Activated CD8-positive, alpha-beta memory T cell treated with anti-CD3 and anti-CD28 coated beads for 1 hour (primary cell): Measurements from ENCODE around the gene LIPA.

ENCODE experiments used
- DNase-seq, 2 donors: peaks; one replicate each; pipeline ENCODE4 v3.0.0-alpha.2; 2020; ENCODE audit warnings: low read depth in 1 of 2; ENCODE audit errors: extremely low read depth in 1 of 2

The LIPA gene

GRCh38 chr10:89241486-89242344, 9.9 kb downstream of the LIPA start:
- DNase-seq = no peak

GRCh38 chr10:89241026-89241425, 10.5 kb downstream of the LIPA start:
- DNase-seq = no peak

DNA sequence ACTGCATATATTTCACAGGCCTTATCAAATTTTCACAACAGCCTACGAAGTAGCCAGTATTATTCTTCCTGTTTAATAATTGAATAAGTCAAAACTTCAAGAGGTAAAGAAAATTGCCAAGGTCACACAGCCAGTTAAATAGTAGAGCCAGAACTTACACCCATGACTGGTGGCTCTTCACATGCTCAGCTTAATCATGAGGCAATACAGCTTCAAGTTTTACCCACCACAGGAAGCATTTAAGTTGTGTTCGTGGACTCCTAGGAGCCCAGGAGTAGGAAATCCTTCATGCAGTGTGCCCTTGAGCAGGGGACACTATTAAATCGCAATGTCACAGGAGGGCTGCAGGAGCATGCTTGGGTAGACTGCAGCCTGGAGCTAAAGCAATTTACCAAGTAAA, 11.1 kb downstream of the LIPA start:
- DNase-seq = no peak

- DNase-seq = no peak
Observed at GRCh38 chr10:89238956-89239644, 12.5 kb downstream of the LIPA start.

- no peak for DNase-seq
Observed at GRCh38 chr10:89237849-89238248, 13.7 kb downstream of the LIPA start.

GRCh38 chr10:89236226-89236797, 15.3 kb downstream of the LIPA start:
- no peak for DNase-seq

DNA sequence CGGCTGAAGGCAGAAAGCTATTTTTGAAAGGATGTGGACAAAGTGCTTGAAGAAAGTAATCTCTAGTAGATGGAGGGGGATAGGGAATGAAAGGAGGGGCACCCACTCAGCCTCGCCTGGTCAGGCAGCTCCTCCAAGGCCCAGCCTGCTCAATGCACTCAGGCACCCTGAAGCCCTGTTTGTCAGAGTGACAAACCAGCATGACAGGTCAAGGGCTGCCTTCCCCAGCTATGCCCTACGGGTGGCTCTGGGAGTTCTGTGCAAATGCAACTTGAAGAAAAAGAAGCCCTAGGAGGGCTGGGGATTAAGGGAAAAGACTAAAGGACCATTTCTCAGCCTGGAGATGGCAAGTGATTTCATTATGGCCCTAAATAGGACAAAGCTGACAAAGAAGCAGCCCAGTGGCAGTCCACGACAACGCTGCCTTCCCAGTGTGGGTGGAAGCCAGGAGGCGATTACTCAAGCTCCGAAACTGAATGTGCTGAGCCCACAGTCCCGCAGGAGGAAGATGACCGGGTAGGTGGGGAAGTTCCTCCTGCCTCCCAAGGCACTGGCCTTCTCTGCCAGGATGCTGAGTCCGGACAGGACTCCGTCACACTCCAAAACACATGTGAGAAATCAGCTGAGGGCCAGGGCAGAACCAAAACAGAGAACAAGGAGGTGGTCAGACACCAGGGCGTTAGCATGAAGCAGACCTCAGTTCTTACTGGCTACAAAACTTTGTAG, 16.3 kb downstream of the LIPA start:
- no peak for DNase-seq

DNA sequence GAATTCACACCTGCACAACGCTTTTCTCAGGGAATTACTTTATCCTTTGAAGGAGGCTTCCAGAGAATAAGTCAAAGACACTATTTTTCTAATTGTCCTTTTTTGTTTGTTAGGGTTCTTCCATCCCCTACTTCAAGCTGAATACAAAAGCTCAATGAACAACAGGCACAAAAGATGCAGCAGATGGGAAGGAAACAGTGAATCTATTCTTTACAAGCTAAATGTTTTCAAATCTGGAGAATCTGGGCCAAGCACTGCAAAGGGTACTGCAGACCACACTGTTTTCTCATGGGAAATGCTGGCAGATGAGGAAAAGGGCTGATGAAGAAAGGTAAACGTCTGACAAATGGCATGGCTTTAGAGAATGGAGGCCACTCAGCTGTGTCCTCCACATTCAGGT, 18.5 kb downstream of the LIPA start:
- no peak for DNase-seq

DNA sequence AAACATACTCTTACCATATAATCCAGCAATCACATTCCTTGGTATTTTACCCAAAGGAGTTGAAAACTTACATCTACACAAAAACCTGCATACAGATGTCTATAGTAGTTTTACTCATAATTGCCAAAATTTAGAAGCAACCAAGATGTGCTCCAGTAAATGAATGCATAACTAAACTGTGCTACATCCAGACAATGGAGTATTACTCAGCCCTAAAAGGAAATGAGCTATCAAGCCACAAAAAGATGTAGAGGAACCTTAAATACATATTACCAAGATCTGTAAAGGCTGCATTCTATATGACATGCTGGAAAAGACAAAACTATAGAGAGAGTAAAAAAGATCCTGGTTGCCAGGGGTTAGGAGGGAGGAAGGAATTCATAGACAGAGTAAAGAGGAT, 22.6 kb downstream of the LIPA start:
- no peak for DNase-seq

DNA sequence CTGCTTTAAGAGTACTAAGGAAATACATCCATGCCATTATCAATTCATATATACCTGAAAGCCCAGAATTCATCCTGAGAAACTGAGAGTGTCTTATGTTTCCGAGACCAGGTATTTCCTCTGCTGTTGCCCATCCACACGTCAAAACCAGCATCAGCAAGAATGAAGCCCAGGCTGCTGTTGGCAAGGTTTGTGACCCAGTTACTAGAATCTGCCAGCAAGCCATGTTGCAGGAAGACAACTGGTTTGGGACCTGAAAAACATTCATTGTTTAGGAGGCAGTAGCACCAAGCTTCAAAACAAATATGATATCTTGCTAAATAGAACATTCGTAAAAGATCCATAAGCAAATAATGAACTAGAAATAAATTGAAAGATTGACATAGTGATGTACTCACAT, 23.4 kb downstream of the LIPA start:
- DNase-seq = no peak

DNA sequence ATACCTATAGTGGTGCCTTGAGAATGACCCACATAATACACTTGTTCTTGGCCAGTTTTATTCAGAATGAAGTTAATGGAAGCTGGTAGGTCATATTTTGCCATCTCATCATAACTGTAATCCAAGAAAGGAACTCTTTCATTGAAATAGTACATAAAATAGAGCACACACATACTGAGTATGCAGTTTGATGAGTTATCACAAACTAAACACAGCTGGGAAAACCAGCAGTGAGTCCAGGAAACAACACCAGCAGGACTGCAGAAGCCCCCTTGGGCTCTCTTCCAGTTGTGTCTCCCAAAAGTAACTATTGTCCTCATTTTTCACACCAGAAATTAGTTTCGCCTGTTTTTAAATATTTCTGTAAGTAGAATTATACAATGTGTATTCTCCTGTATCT, 24.7 kb downstream of the LIPA start:
- DNase-seq = no peak

- no peak for DNase-seq
Observed at GRCh38 chr10:89224739-89225443, 26.7 kb downstream of the LIPA start.

DNA sequence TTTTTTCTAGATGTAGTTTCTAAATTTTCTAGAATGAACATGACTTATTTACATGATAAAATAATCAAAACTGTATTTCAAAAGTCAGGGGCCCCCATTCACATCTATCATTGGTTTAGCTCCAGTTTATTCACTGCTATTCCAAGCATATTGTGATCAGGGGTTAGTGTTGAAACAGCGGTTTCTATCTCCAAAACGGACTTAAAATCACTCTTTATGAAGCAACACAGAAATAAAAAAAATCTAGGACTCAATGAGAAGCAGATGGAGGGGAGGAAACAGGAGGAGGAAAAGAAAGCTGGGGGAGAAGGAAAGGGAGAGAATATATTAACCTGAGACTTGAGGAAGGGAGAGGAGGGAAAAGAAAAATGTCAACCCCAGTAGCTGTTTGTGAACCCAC, 29.7 kb downstream of the LIPA start:
- DNase-seq = no peak

- DNase-seq = no peak
Observed at GRCh38 chr10:89219513-89220218, 31.9 kb downstream of the LIPA start.

- peak; percentile 14 to 35 for DNase-seq
Observed at GRCh38 chr10:89217057-89217990, 34.3 kb downstream of the LIPA start.

DNA sequence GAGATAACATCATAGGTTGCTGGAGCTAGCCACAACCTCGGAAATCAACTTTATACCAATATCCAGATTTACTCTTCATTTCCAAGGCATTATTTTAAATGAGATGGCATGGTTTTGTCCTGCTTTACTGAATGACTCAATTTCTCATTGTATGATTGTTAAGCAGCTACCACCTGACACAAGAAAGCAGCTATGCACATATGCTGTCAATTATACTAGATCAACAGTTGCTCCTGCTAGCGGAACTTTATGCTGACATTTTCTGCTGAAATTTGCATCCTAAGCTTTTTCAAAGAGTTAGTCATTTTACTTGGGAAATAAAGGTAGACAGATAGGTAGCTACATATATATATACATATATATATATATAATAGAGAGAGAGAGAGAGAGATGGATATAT, 35.5 kb downstream of the LIPA start:
- DNase-seq = no peak

DNA sequence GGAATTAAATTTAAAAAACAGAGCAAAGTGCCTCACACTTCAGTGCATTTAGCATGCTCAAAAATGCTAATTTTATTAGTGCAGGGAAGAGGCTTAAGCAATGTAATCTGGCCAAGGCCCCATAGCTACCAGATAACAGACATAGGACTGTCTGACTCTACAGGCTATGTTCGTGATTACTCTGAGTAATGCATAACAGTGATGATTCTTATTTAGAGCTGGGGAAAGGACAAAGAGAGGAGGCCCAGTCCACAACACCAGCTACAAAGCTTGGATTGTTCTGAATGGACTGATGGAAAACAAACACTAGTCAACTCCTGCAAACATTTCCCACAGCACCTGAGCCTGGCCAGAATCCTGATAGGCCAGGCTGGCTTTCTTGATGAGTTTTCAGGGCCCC, 36.1 kb downstream of the LIPA start:
- no peak for DNase-seq

- no peak for DNase-seq
Observed at GRCh38 chr10:89214566-89215165, 36.9 kb downstream of the LIPA start.
